Measurements from ENCODE around the gene TP53BP2.

- no peak for TF ChIP-seq CTCF (IDR thresholded peaks at IDR 0.05)
- no peak for TF ChIP-seq POLR2A (IDR thresholded peaks at IDR 0.05; ENCODE audit: low read depth)
These were observed 114.5 kb downstream of the TP53BP2 start for GRCh38 chr1:223731133-223731770.
